Measurements from ENCODE around the gene ARHGDIG. TPM values are rescaled to one million over a fixed set of nuclear protein-coding genes. Genes with fewer than 3 reads are reported as not detected.

ARHGDIG gene
- total RNA-seq, 4 donors from 2014 or later: 2.1 TPM; not detected in 3

GRCh38 chr16:321532-321931, 41.1 kb downstream of the ARHGDIG start:
- intact Hi-C loops (cut with DNase I; ENCODE audit: low total_unique reads): no loop called here
- no peak overlapping the region for H3K27ac ChIP-seq
- TF ChIP-seq POLR2A (IDR thresholded peaks at IDR 0.05): no peak
- TF ChIP-seq, protein P1, sequence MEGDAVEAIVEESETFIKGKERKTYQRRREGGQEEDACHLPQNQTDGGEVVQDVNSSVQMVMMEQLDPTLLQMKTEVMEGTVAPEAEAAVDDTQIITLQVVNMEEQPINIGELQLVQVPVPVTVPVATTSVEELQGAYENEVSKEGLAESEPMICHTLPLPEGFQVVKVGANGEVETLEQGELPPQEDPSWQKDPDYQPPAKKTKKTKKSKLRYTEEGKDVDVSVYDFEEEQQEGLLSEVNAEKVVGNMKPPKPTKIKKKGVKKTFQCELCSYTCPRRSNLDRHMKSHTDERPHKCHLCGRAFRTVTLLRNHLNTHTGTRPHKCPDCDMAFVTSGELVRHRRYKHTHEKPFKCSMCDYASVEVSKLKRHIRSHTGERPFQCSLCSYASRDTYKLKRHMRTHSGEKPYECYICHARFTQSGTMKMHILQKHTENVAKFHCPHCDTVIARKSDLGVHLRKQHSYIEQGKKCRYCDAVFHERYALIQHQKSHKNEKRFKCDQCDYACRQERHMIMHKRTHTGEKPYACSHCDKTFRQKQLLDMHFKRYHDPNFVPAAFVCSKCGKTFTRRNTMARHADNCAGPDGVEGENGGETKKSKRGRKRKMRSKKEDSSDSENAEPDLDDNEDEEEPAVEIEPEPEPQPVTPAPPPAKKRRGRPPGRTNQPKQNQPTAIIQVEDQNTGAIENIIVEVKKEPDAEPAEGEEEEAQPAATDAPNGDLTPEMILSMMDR (IDR thresholded peaks at IDR 0.05): no peak
- H3K4me1 ChIP-seq: no peaks in the 10 kb centered on the region
- H3K27me3 ChIP-seq: no peaks in the 10 kb centered on the region
- DNase-seq: no peak
- no peak overlapping the region for H3K4me3 ChIP-seq
- no peaks in the 10 kb centered on the region for H3K36me3 ChIP-seq
- H3K9me3 ChIP-seq: no peaks in the 10 kb centered on the region

GRCh38 chr16:322476-323143, 42.2 kb downstream of the ARHGDIG start:
- intact Hi-C loops (cut with DNase I; ENCODE audit: low total_unique reads): no loop called here
- Histone ChIP-seq H3K27ac (no peak overlapping the region), H3K27me3 (no peaks in the 10 kb centered on the region), H3K4me3 (no peak overlapping the region), H3K9me3 (no peaks in the 10 kb centered on the region), H3K4me1 (no peaks in the 10 kb centered on the region), H3K36me3 (no peaks in the 10 kb centered on the region)
- TF ChIP-seq POLR2A (IDR thresholded peaks at IDR 0.05): no peak
- TF ChIP-seq, protein P1 (IDR thresholded peaks at IDR 0.05): no peak
- no peak for DNase-seq

DNA sequence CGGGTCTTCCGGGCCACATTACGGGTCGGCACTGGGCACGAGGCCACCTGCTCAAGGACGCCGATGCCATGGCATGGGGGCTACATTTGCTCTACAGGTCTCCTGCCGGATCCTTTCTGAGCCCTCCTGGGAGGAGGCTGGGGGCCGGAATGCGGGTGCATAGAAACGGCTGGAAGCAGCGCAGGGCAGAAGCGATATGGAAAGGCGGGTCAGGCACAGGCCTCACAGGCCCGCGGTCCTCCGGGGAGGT, 43.7 kb downstream of the ARHGDIG start:
- no peak for TF ChIP-seq POLR2A (IDR thresholded peaks at IDR 0.05)
- TF ChIP-seq, protein P1 (IDR thresholded peaks at IDR 0.05): no peak
- intact Hi-C loops (cut with DNase I; ENCODE audit: low total_unique reads): no loop called here
- no peak overlapping the region for H3K4me3 ChIP-seq
- no peaks in the 10 kb centered on the region for H3K4me1 ChIP-seq
- H3K27ac ChIP-seq: no peak overlapping the region
- DNase-seq: no peak
- H3K27me3 ChIP-seq: no peaks in the 10 kb centered on the region
- no peaks in the 10 kb centered on the region for H3K9me3 ChIP-seq
- H3K36me3 ChIP-seq: no peaks in the 10 kb centered on the region

GRCh38 chr16:324451-325334, 44.3 kb downstream of the ARHGDIG start:
- Histone ChIP-seq H3K9me3 (no peaks in the 10 kb centered on the region), H3K4me1 (no peaks in the 10 kb centered on the region), H3K27me3 (no peaks in the 10 kb centered on the region), H3K27ac (no peak overlapping the region), H3K36me3 (no peaks in the 10 kb centered on the region), H3K4me3 (no peak overlapping the region)
- DNase-seq: no peak
- intact Hi-C loops (cut with DNase I; ENCODE audit: low total_unique reads): no loop called here
- TF ChIP-seq, protein P1 (IDR thresholded peaks at IDR 0.05): no peak
- TF ChIP-seq POLR2A (IDR thresholded peaks at IDR 0.05): no peak

DNA sequence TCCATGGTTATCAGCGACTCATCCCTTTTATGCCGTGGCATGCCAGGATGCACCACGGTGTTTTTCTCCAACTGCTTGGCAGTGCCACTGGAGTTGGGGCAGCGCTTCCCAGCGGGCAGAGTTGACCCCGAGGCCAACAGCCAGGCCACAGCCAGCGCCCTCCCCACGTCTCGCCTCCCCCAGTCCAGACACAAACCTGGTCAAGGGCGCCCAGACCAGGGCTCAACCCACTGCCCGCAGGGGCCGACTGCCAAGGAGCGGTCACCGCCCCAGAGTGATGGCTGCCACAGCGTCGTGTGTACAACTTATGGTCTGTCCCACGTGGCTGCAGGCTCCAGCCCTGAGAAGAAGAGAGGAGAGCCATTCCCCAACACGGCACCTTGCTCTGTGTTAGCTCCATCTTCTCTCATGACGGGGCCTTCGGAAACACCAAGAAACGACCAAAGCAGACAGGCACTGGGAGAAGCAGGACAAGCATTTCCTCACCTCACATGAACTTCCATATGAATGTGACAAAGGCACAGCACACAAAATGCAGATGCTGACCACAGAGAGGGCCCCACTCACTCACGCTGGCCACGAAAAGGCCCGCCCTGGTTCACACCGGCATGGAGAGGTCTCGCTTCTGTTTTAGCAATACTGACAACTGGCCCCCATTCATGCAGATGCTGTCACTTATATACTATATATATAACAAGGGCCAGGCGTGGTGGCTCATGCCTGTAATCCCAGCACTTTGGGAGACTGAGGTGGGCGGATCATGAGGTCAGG, 45.2 kb downstream of the ARHGDIG start:
- Histone ChIP-seq H3K36me3 (no peaks in the 10 kb centered on the region), H3K9me3 (no peaks in the 10 kb centered on the region), H3K27me3 (no peaks in the 10 kb centered on the region), H3K4me3 (no peak overlapping the region), H3K4me1 (no peaks in the 10 kb centered on the region), H3K27ac (no peak overlapping the region)
- no peak for TF ChIP-seq POLR2A (IDR thresholded peaks at IDR 0.05)
- TF ChIP-seq, protein P1 (IDR thresholded peaks at IDR 0.05): no peak
- DNase-seq: no peak
- intact Hi-C loops (cut with DNase I; ENCODE audit: low total_unique reads): no loop called here

All from uterus (tissue), 4 donors.